H1 (cell line): ENCODE results near the gene CALHM2. TPM values are rescaled to one million over a fixed set of nuclear protein-coding genes. Genes with fewer than 3 reads are reported as not detected.

Experiments
- CTCF ChIA-PET: fragments of 300-600 bp; sonication (Branson Sonifier 250); formaldehyde crosslinking; loops from one replicate; lab custom pipeline; 2021; ENCODE audit not compliant: partially characterized antibody; lab: Charles Lee
- POLR2A ChIA-PET: fragments of 300-600 bp; sonication (Branson Sonifier 250); formaldehyde crosslinking; loops from one replicate; lab custom pipeline; 2021; ENCODE audit warnings: inconsistent platforms; ENCODE audit not compliant: partially characterized antibody; lab: Charles Lee
- DNase-seq, 2 experiments: peaks; one replicate each; pipeline versions ENCODE4 v3.0.0 to v3.0.0-alpha.2; 2010 to 2022; ENCODE audit warnings: low spot score in 2 of 2, low read depth in 1 of 2, mixed read lengths in 1 of 2
- FAIRE-seq: peaks from 2 replicates; lab custom pipeline; 2011; peaks lifted over from hg19 to GRCh38; lab: Jason Lieb, UNC
- H2AFZ ChIP-seq: 2 replicates; pipeline ENCODE4 v1.8.1; 2012; ENCODE audit warnings: low read length, inconsistent platforms
- H2AK5ac ChIP-seq: 2 replicates; pipeline ENCODE4 v1.6.1; 2013; ENCODE audit warnings: low read depth, low read length
- H2BK120ac ChIP-seq: replicated peaks from 2 replicates; pipeline ENCODE3; 2013; ENCODE audit warnings: low read depth, low read length, inconsistent platforms
- H2BK12ac ChIP-seq: 2 replicates; pipeline ENCODE4 v1.6.1; 2013; ENCODE audit warnings: low read depth, low read length
- H2BK15ac ChIP-seq: 2 replicates; pipeline ENCODE4 v1.6.1; 2013; ENCODE audit warnings: low read length
- H2BK20ac ChIP-seq: 2 replicates; pipeline ENCODE4 v1.6.1; 2013; ENCODE audit warnings: low read length
- H2BK5ac ChIP-seq: 2 replicates; pipeline ENCODE4 v1.6.1; 2013; ENCODE audit warnings: low read depth, low read length
- H3K14ac ChIP-seq: 2 replicates; pipeline ENCODE4 v1.6.1; 2013; ENCODE audit warnings: inconsistent platforms; ENCODE audit not compliant: insufficient read length
- H3K18ac ChIP-seq: 2 replicates; pipeline ENCODE4 v1.6.1; 2013; ENCODE audit warnings: low read length; ENCODE audit errors: extremely low read depth
- H3K23ac ChIP-seq: 2 replicates; pipeline ENCODE4 v1.6.1; 2013; ENCODE audit warnings: inconsistent platforms; ENCODE audit not compliant: insufficient read length
- H3K23me2 ChIP-seq: 2 replicates; pipeline ENCODE4 v1.6.1; 2013; ENCODE audit warnings: low read depth, low read length
- H3K27ac ChIP-seq: 2 replicates; pipeline ENCODE4 v1.6.1; 2011; ENCODE audit warnings: low read depth, low read length, inconsistent platforms
- H3K27me3 ChIP-seq, 4 experiments: replicated peaks in 1 of 4; 1 replicate in 1 of 4; 2 replicates in 3 of 4; pipeline versions ENCODE4 v1.6.1 to v1.8.1; 2011 to 2013; ENCODE audit warnings: low read length in 3 of 4, mild to moderate bottlenecking in 3 of 4, inconsistent platforms in 2 of 4, mixed read lengths in 2 of 4, moderate library complexity in 1 of 4; ENCODE audit not compliant: control insufficient read depth in 3 of 4, insufficient read depth in 3 of 4; ENCODE audit errors: extremely low read depth in 1 of 4
- H3K36me3 ChIP-seq, 4 experiments: 2 replicates each; pipeline versions ENCODE4 v1.6.1 to v1.8.1; 2011 to 2013; ENCODE audit warnings: mild to moderate bottlenecking in 4 of 4, low read length in 3 of 4, moderate library complexity in 2 of 4, control low read depth in 1 of 4, inconsistent platforms in 1 of 4; ENCODE audit not compliant: insufficient read depth in 4 of 4, control insufficient read depth in 2 of 4
- H3K4ac ChIP-seq: replicated peaks from 2 replicates; pipeline ENCODE3; 2013; ENCODE audit warnings: low read length, low read depth, mixed read lengths, inconsistent platforms; ENCODE audit not compliant: insufficient read length
- H3K4me1 ChIP-seq, 4 experiments: replicated peaks in 1 of 4; 1 replicate in 1 of 4; 2 replicates in 3 of 4; pipeline versions ENCODE4 v1.6.1 to v1.8.1; 2011 to 2013; ENCODE audit warnings: low read length in 3 of 4, inconsistent platforms in 2 of 4, mixed read lengths in 1 of 4; ENCODE audit not compliant: insufficient read depth in 4 of 4, control insufficient read depth in 3 of 4
- H3K4me2 ChIP-seq, 2 experiments: 2 replicates each; pipeline versions ENCODE4 v1.6.1 to v1.8.1; 2011 to 2013; ENCODE audit warnings: low read depth in 2 of 2, low read length in 2 of 2, control low read depth in 1 of 2, inconsistent platforms in 1 of 2, mild to moderate bottlenecking in 1 of 2; ENCODE audit not compliant: insufficient read depth in 1 of 2
- H3K4me3 ChIP-seq, 4 experiments: fragments of 200-600, 300-600 bp in 1 of 4; sonication (generic), shearing (Covaris generic), sonication (Bioruptor Twin) in 1 of 4; 2 replicates each; pipeline versions ENCODE4 v1.5.1 to v1.8.1; 2011 to 2016; ENCODE audit warnings: low read length in 4 of 4, low read depth in 3 of 4, control low read depth in 2 of 4, inconsistent platforms in 2 of 4, mild to moderate bottlenecking in 2 of 4, mixed read lengths in 1 of 4, moderate library complexity in 1 of 4; ENCODE audit not compliant: insufficient read depth in 2 of 4; ENCODE audit errors: extremely low read depth in 1 of 4
- H3K56ac ChIP-seq: replicated peaks from 2 replicates; pipeline ENCODE3; 2013; ENCODE audit warnings: low read depth, mild to moderate bottlenecking, mixed read lengths, low read length, inconsistent platforms; ENCODE audit not compliant: insufficient read length
- H3K79me1 ChIP-seq: 2 replicates; pipeline ENCODE4 v1.6.1; 2013; ENCODE audit warnings: low read depth, low read length, control low read depth
- H3K79me2 ChIP-seq, 2 experiments: 2 replicates each; pipeline versions ENCODE4 v1.6.1 to v1.8.1; 2012 to 2013; ENCODE audit warnings: low read length in 2 of 2, mild to moderate bottlenecking in 2 of 2, inconsistent platforms in 1 of 2; ENCODE audit not compliant: insufficient read depth in 2 of 2, control insufficient read depth in 1 of 2
- H3K9ac ChIP-seq, 4 experiments: replicated peaks in 1 of 4; 1 replicate in 1 of 4; 2 replicates in 3 of 4; pipeline versions ENCODE4 v1.6.1 to v1.8.1; 2011 to 2013; ENCODE audit warnings: low read depth in 3 of 4, low read length in 3 of 4, control low read depth in 2 of 4, mild to moderate bottlenecking in 2 of 4, moderate library complexity in 2 of 4, inconsistent platforms in 1 of 4; ENCODE audit errors: extremely low read depth in 1 of 4
- H3K9me3 ChIP-seq, 2 experiments: 2 replicates each; pipeline versions ENCODE4 v1.6.1 to v1.8.1; 2012 to 2013; ENCODE audit warnings: mild to moderate bottlenecking in 2 of 2, moderate library complexity in 2 of 2, control low read depth in 1 of 2, inconsistent platforms in 1 of 2, low read depth in 1 of 2, low read length in 1 of 2, mixed read lengths in 1 of 2; ENCODE audit not compliant: insufficient read depth in 2 of 2
- H4K20me1 ChIP-seq, 2 experiments: replicated peaks in 1 of 2; 2 replicates each; pipeline versions ENCODE3 to v1.8.1; 2011 to 2013; ENCODE audit warnings: inconsistent platforms in 2 of 2, low read length in 2 of 2, mild to moderate bottlenecking in 1 of 2; ENCODE audit not compliant: insufficient read depth in 2 of 2, control insufficient read depth in 1 of 2
- H4K5ac ChIP-seq: 2 replicates; pipeline ENCODE4 v1.6.1; 2013; ENCODE audit warnings: low read length, low read depth, mixed read lengths, inconsistent platforms; ENCODE audit not compliant: insufficient read length
- H4K8ac ChIP-seq: 2 replicates; pipeline ENCODE4 v1.8.0; 2013; ENCODE audit warnings: mild to moderate bottlenecking, moderate library complexity, low read length, inconsistent platforms; ENCODE audit not compliant: insufficient read depth; ENCODE audit errors: extremely low read depth
- H4K91ac ChIP-seq: replicated peaks from 2 replicates; pipeline ENCODE3; 2013; ENCODE audit warnings: low read length, mixed read lengths, inconsistent platforms; ENCODE audit not compliant: insufficient read length
- ATF2 ChIP-seq: IDR thresholded peaks from 2 replicates; pipeline ENCODE4 v1.6.1; 2012; ENCODE audit warnings: low read length, inconsistent platforms
- WGBS, 2 experiments: shearing (Covaris generic) in 1 of 2; methylation state at CpG; one replicate each; pipeline versions ENCODE4 v1.1.6 to v1.1.7; 2013 to 2015; ENCODE audit warnings: low lambda C conversion rate in 2 of 2, mixed read lengths in 2 of 2, inconsistent platforms in 1 of 2, low coverage in 1 of 2, missing lambda C conversion rate in 1 of 2; ENCODE audit not compliant: insufficient replicate concordance in 2 of 2, insufficient coverage in 1 of 2, insufficient read length in 1 of 2; ENCODE audit errors: extremely low coverage in 1 of 2, missing lambda C conversion rate in 1 of 2; 5-methylcytosine and 5-hydroxymethylcytosine counted together
- polyA plus RNA-seq, 7 experiments: library from polyadenylated mRNA; depleted of rRNA in 3 of 7; stranded (reverse) in 5 of 7; unstranded in 2 of 7; fragments of >200 nt in 5 of 7; fragments of 200-250 nt in 2 of 7; gene quantifications; 1 replicate in 5 of 7; 2 replicates in 1 of 7; 4 replicates in 1 of 7; pipeline versions ENCODE4 v1.2.1 to v1.2.3, GENCODE V29; 2011 to 2013; ENCODE audit warnings: missing spikeins in 2 of 7, mixed read lengths in 2 of 7
- total RNA-seq: library from RNA; stranded (reverse); fragmentation: NEBNext Ultra II Directional; extraction: Animal tissue kit (Norgen Biotek cat#: 25700); gene quantifications from 2 replicates; pipeline ENCODE4 v1.2.1, GENCODE V29; 2021

CALHM2 gene
- total and polyA plus RNA-seq, 2 of the 8 experiments (the other 6 are each of a cell fraction or from before 2014, with no cell fraction given) = 1.2 to 2.4 TPM

- POLR2A ChIA-PET = interaction anchor here (0.6 to 2.2 kb wide), 3 partner anchors 21 to 151 kb away, joined by 3 to 6 read pairs (median 3); partner anchors contain the start of gene ATP5MK
- no peak for FAIRE-seq
- Histone ChIP-seq H2BK120ac (no peak overlapping the region), H2AK5ac (no peak overlapping the region), H2BK15ac (no peak overlapping the region), H3K4ac (no peak overlapping the region), H3K27ac (no peak overlapping the region), H2BK20ac (no peak overlapping the region), H4K20me1 (peaks cover 3 to 10% of the 10 kb centered on the region in 2 experiments), H3K23me2 (no peaks in the 10 kb centered on the region), H3K79me2 (no peaks in the 10 kb centered on the region), H2BK12ac (no peak overlapping the region), H3K9me3 (no peaks in the 10 kb centered on the region), H3K4me1 (no peaks in the 10 kb centered on the region; a peak in 1 of 7 replicates), H3K4me2 (no peak overlapping the region), H3K14ac (no peak overlapping the region), H3K27me3 (no peaks in the 10 kb centered on the region), H3K9ac (no peak overlapping the region), H3K18ac (no peak overlapping the region), H3K79me1 (no peaks in the 10 kb centered on the region; the same call in 1 of the 2 replicates), H4K91ac (no peak overlapping the region), H3K4me3 (no peak overlapping the region), H4K5ac (no peak overlapping the region), H2AFZ (no peak overlapping the region), H2BK5ac (no peak overlapping the region), H3K23ac (no peak overlapping the region), H3K36me3 (peaks cover 27 to 62% (median 54%) of the 10 kb centered on the region in 4 experiments), H4K8ac (no peak overlapping the region), H3K56ac (no peak overlapping the region)
- 89% methylated on average over 9 of the region's 12 CpGs; no CpG with 5 or more reads in 1 of the 2 experiments for WGBS, 2 experiments
- no peak for TF ChIP-seq ATF2
- DNase-seq = no peak
- CTCF ChIA-PET = interaction anchor here (1.0 to 4.9 kb wide), 6 partner anchors 8 to 147 kb away, joined by 3 to 30 read pairs (median 4); no protein-coding TSS in a partner anchor
Observed at GRCh38 chr10:103445767-103446567, 6.2 kb downstream of the CALHM2 start.
